ENCODE results near the gene DNAH14.
"Not testable (repeated sequence)": the region's sequence is repeated elsewhere in the genome, so short reads cannot be mapped to it uniquely, and the experiment has no call there.

The DNAH14 gene

DNA sequence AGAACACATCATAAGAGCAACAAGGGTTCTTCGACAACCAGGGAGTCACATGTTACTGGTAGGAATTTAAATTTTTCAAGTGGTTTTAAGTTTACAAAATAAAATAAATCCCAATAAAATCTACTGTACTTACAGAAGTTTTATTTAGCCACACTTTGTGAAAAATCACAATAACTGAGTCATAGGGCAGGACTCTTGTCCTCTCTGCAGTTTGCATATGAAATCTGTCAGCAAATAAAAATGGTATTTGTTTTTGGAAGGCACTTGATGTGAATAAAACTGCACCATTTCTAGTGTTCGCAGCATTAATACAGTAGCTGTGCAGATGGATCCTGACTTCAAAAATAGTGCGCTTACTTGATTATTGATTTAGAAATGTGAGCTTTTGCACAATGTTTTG lies 348.0 kb downstream of the DNAH14 start:
- no peak for DNase-seq

DNA sequence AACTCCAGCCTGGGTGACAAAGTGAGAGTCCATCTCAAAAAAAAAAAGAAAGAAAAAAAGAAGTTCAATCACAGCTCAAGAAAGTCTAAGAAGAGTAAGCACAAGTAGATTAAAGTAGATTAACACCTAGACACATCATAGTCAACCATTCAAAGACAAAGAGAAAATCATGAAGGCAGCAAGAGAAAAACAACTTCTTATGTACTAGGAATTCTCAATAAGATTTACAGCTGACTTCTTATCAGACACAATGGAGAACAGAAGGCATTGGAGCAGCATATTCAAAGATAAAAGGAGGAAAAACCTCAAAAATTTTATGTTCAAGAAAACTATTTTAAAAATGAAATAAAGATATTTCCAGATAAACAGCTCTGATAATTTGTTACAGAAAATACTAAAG lies 351.1 kb downstream of the DNAH14 start:
- no peak for DNase-seq

GRCh38 chr1:225290244-225290643 lies 360.8 kb downstream of the DNAH14 start:
- DNase-seq, result no peak

DNA sequence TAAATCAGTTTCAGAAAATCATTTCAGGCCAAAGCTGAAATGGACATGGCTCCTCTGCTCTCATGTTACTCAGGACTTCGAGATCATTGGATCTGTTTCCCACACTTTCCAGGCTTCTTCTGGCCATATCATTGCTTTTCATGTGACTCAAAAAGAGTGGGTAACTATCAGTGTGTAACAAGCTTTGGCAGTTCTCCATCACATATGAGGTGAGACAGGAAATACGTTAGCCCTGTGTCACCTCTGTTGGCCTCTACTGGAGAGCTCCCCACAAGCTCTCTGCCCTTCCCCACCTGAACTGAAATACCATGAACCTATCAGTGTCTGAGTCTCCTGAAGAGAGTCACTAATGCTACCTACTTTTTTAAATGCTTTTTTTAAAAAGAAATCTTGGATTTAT lies 370.1 kb downstream of the DNAH14 start:
- DNase-seq, result no peak

- DNase-seq, result no peak
These were observed 370.9 kb downstream of the DNAH14 start for GRCh38 chr1:225300381-225300780.

DNA sequence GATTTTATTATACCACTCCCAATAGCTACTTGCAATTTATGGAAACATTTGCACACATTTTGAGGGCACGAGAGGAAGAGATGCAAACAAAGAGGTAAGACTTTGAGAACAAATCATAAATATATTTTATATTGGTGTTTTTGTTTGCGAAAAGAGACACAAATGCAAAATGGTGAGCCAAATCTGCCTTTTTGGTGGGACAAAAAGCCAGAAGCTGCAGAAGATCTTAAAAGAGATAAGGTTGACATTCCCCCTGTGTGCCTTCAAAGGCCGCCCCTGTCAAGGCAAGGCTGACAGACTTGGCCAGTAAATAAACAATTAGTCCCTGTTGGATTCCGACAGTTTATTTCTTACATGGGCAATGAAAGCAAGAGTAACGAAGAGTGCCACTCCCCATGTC lies 375.5 kb downstream of the DNAH14 start:
- no peak for DNase-seq

DNA sequence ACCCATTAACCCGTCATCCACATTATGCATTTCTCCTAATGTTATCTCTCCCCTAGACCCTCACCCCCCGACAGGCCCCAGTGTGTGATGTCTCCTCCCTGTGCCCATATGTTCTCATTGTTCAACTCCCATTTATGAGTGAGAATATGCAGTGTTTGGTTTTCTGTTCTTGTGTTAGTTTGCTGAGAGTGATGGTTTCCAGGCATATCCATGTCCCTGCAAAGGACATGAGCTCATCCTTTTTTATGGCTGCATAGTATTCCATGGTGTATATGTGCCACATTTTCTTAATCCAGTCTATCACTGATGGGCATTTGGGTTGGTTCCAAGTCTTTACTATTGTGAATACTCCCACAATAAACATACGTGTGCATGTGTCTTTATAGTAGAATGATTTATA lies 381.1 kb downstream of the DNAH14 start:
- DNase-seq, result not testable (repeated sequence)

DNA sequence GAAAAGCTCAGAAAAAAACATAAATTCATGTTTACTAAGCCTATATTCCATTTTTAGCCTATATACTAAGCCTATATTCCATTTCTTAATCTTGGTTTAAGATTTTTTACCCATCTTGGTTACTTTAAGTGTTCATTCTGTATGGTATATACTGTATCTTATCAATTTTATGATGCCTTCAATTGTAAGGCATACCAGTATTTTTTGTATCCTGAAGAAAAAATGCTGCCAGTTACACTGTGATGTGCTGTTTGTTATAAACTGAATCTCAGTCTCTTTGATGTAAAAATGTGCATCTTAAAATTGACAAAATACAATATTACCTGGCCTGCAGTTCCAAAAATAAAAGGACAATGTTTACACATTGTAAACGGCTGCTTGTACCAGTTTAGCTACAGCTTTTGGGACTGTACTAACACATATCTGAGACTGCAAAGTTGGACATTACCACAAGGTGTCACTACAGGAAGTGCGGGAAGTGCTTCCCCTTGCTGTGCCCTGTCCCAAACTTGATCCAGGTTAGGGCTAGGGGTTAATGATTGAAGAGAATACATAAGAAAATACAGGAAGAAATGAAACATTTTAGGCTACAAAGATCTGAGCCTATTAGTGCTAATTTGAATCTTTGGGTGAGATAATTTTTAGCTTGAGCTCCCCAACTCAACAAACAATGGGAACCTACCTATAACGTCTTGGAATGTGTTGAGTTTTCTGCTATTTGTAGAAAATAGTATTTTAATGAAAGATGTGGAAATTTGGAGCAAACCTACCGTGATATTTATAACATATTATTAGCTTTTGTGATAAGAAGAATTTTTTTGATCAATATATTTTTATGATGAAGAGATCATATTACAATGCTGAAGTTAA lies 389.5 kb downstream of the DNAH14 start:
- DNase-seq, result no peak

DNA sequence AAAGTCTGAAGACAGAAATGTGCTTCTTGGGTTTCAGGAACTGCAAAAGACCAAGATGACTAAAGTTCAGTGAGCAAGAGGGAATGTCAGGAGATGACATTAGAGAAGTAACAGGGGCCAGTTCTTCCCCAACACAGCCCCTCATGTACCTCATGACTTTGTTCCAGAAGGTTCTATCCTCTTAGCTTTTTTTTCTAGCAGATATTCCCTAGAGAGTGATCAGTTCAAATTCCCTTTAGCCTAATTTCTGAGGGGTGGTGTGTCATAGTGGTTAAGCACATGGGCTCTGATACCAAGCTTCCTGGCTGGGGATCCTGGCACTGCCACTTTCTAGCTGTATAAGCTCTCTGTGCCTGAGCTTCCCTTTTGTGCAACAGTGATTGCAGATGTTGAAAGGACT lies 390.4 kb downstream of the DNAH14 start:
- DNase-seq, result no peak

GRCh38 chr1:225321784-225322183 lies 392.3 kb downstream of the DNAH14 start:
- DNase-seq, result no peak

DNA sequence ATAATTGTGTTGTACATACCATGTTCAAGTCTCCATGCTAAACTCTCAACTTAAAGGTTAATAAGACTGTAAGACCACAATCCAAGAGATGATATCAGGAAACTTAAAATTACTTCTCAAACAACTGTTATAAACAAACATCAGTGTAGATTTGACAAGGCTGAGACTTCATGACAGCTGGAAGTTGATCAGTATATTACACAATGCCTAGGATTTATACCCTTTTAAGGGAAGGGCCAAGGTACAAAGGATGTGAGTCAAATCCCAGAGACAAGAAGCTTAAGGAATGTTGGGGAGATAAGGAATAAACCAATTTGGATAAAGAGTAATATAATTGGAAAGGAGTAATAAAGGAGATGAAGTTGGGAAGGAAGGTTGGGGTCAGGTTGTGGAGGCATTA lies 399.6 kb downstream of the DNAH14 start:
- DNase-seq, result no peak

DNA sequence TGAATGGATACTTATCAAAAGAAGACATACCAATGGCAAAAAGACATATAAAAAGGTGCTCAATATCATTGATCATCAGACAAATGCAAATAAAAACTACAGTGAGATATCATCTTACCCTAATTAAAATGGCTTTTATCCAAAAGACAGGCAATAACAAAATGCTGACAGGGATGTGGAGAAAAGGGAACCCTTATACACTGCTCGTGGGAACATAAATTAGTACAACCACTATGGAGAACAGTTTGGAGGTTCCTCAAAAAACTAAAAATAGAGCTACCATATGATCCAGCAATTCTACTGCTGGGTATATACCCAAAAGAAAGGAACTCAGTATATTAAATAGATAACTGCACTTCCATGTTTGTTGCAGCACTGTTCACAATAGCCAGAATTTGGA lies 400.5 kb downstream of the DNAH14 start:
- DNase-seq, result not testable (repeated sequence)

DNA sequence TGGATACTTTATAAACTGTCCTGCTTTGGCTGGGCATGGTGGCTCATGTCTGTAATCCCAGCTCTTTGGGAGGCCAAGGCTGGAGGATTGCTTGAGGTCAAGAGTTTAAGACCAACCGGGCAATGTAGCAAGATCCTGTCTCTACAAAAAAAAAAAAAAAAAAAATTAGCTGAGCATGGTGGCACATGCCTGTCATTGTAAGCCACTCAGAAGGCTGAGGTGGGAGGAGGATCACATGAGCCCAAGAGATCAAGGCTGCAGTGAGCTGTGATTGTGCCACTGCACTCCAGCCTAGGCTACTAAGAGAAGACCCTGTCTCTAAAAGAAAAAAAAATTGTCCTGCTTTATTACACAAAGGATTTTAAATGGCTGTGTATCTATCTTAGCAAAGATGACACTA lies 403.2 kb downstream of the DNAH14 start:
- no peak for DNase-seq

- not testable (repeated sequence) for DNase-seq
These were observed 405.8 kb downstream of the DNAH14 start for GRCh38 chr1:225335098-225335778.

GRCh38 chr1:225338545-225338944 lies 409.1 kb downstream of the DNAH14 start:
- no peak for DNase-seq

GRCh38 chr1:225341642-225342041 lies 412.2 kb downstream of the DNAH14 start:
- no peak for DNase-seq

GRCh38 chr1:225342695-225343094 lies 413.2 kb downstream of the DNAH14 start:
- DNase-seq, result no peak

- no peak for DNase-seq
These were observed 414.1 kb downstream of the DNAH14 start for GRCh38 chr1:225343618-225344017.

DNA sequence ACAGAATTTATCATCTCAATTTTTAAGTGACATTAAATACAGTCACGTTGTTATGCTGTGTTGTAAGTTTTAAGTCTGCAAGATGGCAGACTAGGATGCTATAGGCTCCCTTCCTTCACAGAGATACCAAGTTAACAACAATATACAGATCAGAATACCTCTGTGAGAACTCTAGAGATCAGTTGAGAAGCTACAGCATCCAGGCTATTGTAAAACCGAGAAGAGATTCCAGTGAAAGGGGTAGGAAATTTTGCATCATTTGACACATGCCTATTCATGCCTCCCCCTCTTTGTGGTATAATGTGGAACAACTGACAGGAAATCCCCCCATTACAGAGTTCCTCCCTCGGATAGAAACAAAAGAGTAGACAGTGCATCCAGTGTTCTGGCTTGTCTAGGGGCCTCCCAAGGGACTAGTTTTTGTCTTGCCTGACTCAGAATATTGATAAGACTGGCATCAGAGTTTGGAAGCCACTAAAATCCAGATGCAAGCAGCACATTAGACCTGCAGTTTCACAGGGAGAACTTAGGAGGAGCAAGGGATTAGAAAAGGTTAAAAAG lies 417.7 kb downstream of the DNAH14 start:
- no peak for DNase-seq

DNA sequence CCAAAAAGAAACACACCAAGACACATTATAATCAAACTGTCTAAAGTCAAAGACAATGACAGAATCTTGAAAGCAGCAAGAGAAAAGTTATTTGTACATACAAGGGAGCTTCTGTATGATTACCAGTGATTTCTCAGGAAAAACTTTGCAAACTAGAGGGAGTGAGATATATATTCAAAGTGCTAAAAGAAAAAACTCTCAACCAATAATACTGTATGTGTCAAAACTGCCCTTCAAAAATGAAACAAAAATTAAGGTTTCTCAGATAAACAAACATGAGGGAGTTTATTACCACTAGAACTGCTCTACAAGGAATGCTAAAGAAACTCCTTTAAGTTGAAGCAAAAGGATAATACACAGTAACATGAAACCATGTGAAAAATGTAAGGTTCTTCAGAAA lies 418.9 kb downstream of the DNAH14 start:
- no peak for DNase-seq

GRCh38 chr1:225349826-225350225 lies 420.4 kb downstream of the DNAH14 start:
- DNase-seq, result no peak

- DNase-seq, result no peak
These were observed 421.4 kb downstream of the DNAH14 start for GRCh38 chr1:225350872-225351271.

DNA sequence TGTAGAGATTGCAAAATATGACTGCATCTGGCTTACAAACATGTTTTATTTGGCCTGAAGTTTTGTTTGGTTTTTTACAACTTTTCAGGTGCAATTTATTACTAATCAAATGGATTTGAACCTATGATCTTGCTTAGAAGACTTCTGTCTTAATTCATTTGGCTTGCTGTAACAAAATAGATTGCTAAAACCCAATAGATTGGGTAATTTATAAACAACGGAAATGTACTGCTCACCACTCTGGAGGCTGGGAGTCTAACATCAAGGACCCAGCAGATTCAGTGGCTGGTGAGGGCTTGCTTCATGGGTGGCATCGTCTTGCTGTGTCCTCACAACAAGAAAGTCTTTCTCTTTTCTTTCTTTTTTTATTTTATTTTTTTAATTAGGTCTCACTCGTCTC lies 425.4 kb downstream of the DNAH14 start:
- no peak for DNase-seq

DNA sequence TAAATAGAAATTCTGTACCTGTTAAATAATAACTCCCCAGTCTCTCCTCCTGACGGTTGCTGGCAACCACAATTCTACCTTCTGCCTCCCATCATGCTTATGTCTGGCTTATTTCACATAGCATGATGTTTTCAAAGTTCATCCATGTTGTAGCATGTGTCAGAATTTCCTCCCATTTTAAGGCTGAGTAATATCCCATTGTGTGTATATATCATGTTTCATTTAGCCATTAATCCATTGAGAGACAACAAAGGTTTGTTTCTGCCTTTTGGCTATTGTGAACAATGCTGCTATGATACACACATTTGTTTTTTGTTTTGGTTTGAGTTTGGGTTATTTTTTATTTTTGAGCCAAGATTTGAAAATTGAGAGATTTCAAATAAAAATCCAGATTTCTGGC lies 426.4 kb downstream of the DNAH14 start:
- DNase-seq, result no peak
